CD4-positive, alpha-beta T cell (primary cell): Measurements from ENCODE around the gene PRDM16. TPM values are rescaled to one million over a fixed set of nuclear protein-coding genes. Genes with fewer than 3 reads are reported as not detected.

Source experiments
- ATAC-seq: fragments of 200-7000 bp; cut with Tn5 transposase; one replicate; pipeline ENCODE4 v1.10.0; 2022; ENCODE audit warnings: mild to moderate bottlenecking; ENCODE audit not compliant: poor library complexity
- CTCF ChIA-PET: fragments of 350-600 bp; sonication (Branson Sonifier 250); formaldehyde crosslinking; loops from one replicate; lab custom pipeline; 2021; ENCODE audit warnings: antibody characterized with exemption, inconsistent platforms; lab: Charles Lee
- POLR2A ChIA-PET: fragments of 350-600 bp; sonication (Branson Sonifier 250); formaldehyde crosslinking; loops from one replicate; lab custom pipeline; 2021; ENCODE audit warnings: antibody characterized with exemption, inconsistent platforms; lab: Charles Lee
- DNase-seq, 14 experiments: peaks; one replicate each; pipeline ENCODE4 v3.0.0-alpha.2; 2013 to 2020; ENCODE audit warnings: mixed read lengths in 2 of 14
- H3K27ac ChIP-seq, 2 donors: one replicate each; pipeline versions ENCODE4 v1.5.1 to v1.7.0; 2013; ENCODE audit warnings: low read length in 2 of 2, low read depth in 1 of 2, mild to moderate bottlenecking in 1 of 2
- H3K27me3 ChIP-seq, 2 experiments: 1 replicate in 1 of 2; 2 replicates in 1 of 2; pipeline versions ENCODE4 v1.6.1 to v1.7.0; 2013; ENCODE audit warnings: low read length in 2 of 2, control low read depth in 1 of 2, mild to moderate bottlenecking in 1 of 2, moderate library complexity in 1 of 2; ENCODE audit not compliant: insufficient read depth in 2 of 2, control insufficient read depth in 1 of 2
- H3K36me3 ChIP-seq: one replicate; pipeline ENCODE4 v1.6.1; 2013; ENCODE audit warnings: low read length, control low read depth; ENCODE audit not compliant: insufficient read depth
- H3K4me1 ChIP-seq: one replicate; pipeline ENCODE4 v1.6.1; 2013; ENCODE audit warnings: low read length, control low read depth; ENCODE audit not compliant: insufficient read depth
- H3K4me3 ChIP-seq: one replicate; pipeline ENCODE4 v1.5.1; 2013; ENCODE audit warnings: mild to moderate bottlenecking, low read length, moderate library complexity
- H3K9me3 ChIP-seq, 2 experiments: 1 replicate in 1 of 2; 2 replicates in 1 of 2; pipeline versions ENCODE4 v1.6.1 to v1.7.0; 2013; ENCODE audit warnings: low read length in 2 of 2, mild to moderate bottlenecking in 2 of 2, control low read depth in 1 of 2, moderate library complexity in 1 of 2; ENCODE audit not compliant: control insufficient read depth in 1 of 2, insufficient read depth in 1 of 2
- H3K27ac Mint-ChIP-seq: one replicate; pipeline ENCODE4 v1.8.0; 2020; ENCODE audit warnings: mixed read lengths
- H3K27me3 Mint-ChIP-seq: one replicate; pipeline ENCODE4 v1.8.0; 2021; ENCODE audit warnings: mixed read lengths
- H3K36me3 Mint-ChIP-seq: one replicate; pipeline ENCODE4 v1.8.0; 2021; ENCODE audit warnings: low read depth, mixed read lengths
- H3K4me1 Mint-ChIP-seq: one replicate; pipeline ENCODE4 v1.8.0; 2021; ENCODE audit warnings: low read depth, mixed read lengths
- H3K4me3 Mint-ChIP-seq: one replicate; pipeline ENCODE4 v1.8.0; 2020; ENCODE audit warnings: mild to moderate bottlenecking, mixed read lengths
- H3K9me3 Mint-ChIP-seq: one replicate; pipeline ENCODE4 v1.8.0; 2020; ENCODE audit warnings: mixed read lengths
- CTCF ChIP-seq: fragments of 200-600 bp; IDR thresholded peaks from one replicate; pipeline ENCODE4 v1.8.0; 2022; ENCODE audit warnings: antibody characterized with exemption, mild to moderate bottlenecking
- intact Hi-C, 2 experiments: fragments of 100-400 bp; cut with DNase I in 1 of 2; cut with micrococcal nuclease in 1 of 2; formaldehyde crosslinking; loops; one replicate each; pipeline versions ENCODE4 v1.15.1 to v1.9.0; 2023 to 2025; cut with DNase I, micrococcal nuclease
- total RNA-seq, 174 experiments: library from RNA in 2 of 174; stranded (reverse) in 2 of 174; gene quantifications; one replicate each; pipeline ENCODE4 v1.2.3 and lab custom pipeline; 2021 to 2026

Gene PRDM16
- total RNA-seq, 2 experiments from 2014 or later, result not detected

GRCh38 chr1:3272321-3273045 lies 203.5 kb downstream of the PRDM16 start:
- H3K27ac Mint-ChIP-seq, result no peak overlapping the region
- POLR2A ChIA-PET, result no interaction called here
- intact Hi-C loops, result no loop called here

GRCh38 chr1:3273447-3273846 lies 204.4 kb downstream of the PRDM16 start:
- Mint-ChIP-seq H3K9me3 (no peaks in the 10 kb centered on the region), H3K36me3 (no peaks in the 10 kb centered on the region), H3K27me3 (no peaks in the 10 kb centered on the region), H3K4me1 (no peaks in the 10 kb centered on the region), H3K27ac (no peak overlapping the region), H3K4me3 (no peak overlapping the region)
- intact Hi-C loops, result no loop called here
- Histone ChIP-seq H3K4me3 (no peak overlapping the region), H3K4me1 (no peaks in the 10 kb centered on the region), H3K9me3 (no peaks in the 10 kb centered on the region), H3K27me3 (peaks cover 0 to 2% of the 10 kb centered on the region in 2 experiments), H3K27ac (no peak overlapping the region), H3K36me3 (no peaks in the 10 kb centered on the region)
- ChIA-PET CTCF (no interaction called here), POLR2A (no interaction called here)
- no peak for ATAC-seq
- TF ChIP-seq CTCF, result no peak
- no peak for DNase-seq

More at GRCh38 chr1:3272321-3273045, 203.5 kb downstream of the PRDM16 start:
- Mint-ChIP-seq H3K36me3 (no peaks in the 10 kb centered on the region), H3K27me3 (no peaks in the 10 kb centered on the region), H3K4me1 (no peaks in the 10 kb centered on the region), H3K9me3 (no peaks in the 10 kb centered on the region), H3K4me3 (no peak overlapping the region)
- CTCF ChIA-PET, result no interaction called here
- Histone ChIP-seq H3K4me1 (no peaks in the 10 kb centered on the region), H3K9me3 (no peaks in the 10 kb centered on the region), H3K36me3 (no peaks in the 10 kb centered on the region), H3K27me3 (peaks cover 0 to 2% of the 10 kb centered on the region in 2 experiments), H3K27ac (no peak overlapping the region), H3K4me3 (no peak overlapping the region)
- DNase-seq, result no peak
- ATAC-seq, result no peak
- TF ChIP-seq CTCF, result no peak

- Mint-ChIP-seq H3K27ac (no peak overlapping the region), H3K4me3 (no peak overlapping the region), H3K9me3 (no peaks in the 10 kb centered on the region), H3K27me3 (no peaks in the 10 kb centered on the region), H3K36me3 (no peaks in the 10 kb centered on the region), H3K4me1 (no peaks in the 10 kb centered on the region)
- ATAC-seq, result no peak
- ChIA-PET CTCF (no interaction called here), POLR2A (no interaction called here)
- DNase-seq, result no peak
- no peaks in the 10 kb centered on the region for H3K9me3 ChIP-seq
- H3K4me1 ChIP-seq, result no peaks in the 10 kb centered on the region
- H3K27ac ChIP-seq, result no peak overlapping the region
- peaks cover 0 to 2% of the 10 kb centered on the region in 2 experiments for H3K27me3 ChIP-seq
- no peak for TF ChIP-seq CTCF
- no peak overlapping the region for H3K4me3 ChIP-seq
- no peaks in the 10 kb centered on the region for H3K36me3 ChIP-seq
- intact Hi-C loops, result no loop called here
These were observed 206.0 kb downstream of the PRDM16 start for GRCh38 chr1:3274972-3275371.
